Nephron (organoid): ENCODE measurements around the gene SMG6.

Experiments used
- H3K27ac Mint-ChIP-seq, 3 experiments: 2 replicates each; pipeline ENCODE4 v1.8.0; 2020; ENCODE audit warnings: mixed read lengths in 3 of 3, mild to moderate bottlenecking in 2 of 3, moderate library complexity in 1 of 3
- H3K27me3 Mint-ChIP-seq: 2 replicates; pipeline ENCODE4 v1.8.0; 2021; ENCODE audit warnings: low read depth, mild to moderate bottlenecking, moderate library complexity, mixed read lengths
- H3K36me3 Mint-ChIP-seq: 2 replicates; pipeline ENCODE4 v1.8.0; 2020; ENCODE audit warnings: low read depth, mixed read lengths
- H3K4me1 Mint-ChIP-seq: 2 replicates; pipeline ENCODE4 v1.8.0; 2020; ENCODE audit warnings: mixed read lengths
- H3K4me3 Mint-ChIP-seq, 3 experiments: 2 replicates each; pipeline ENCODE4 v1.8.0; 2020; ENCODE audit warnings: mild to moderate bottlenecking in 3 of 3, mixed read lengths in 3 of 3, moderate library complexity in 2 of 3
- H3K9me3 Mint-ChIP-seq: 2 replicates; pipeline ENCODE4 v1.8.0; 2020; ENCODE audit warnings: mixed read lengths
- CTCF ChIP-seq, 3 experiments: fragments of 200-600 bp; sonication (generic); IDR thresholded peaks; one replicate each; pipeline ENCODE4 v1.5.0; 2021; ENCODE audit warnings: antibody characterized with exemption in 3 of 3; ENCODE audit not compliant: unreplicated experiment in 3 of 3

SMG6 gene

GRCh38 chr17:2211661-2212399 lies 91.8 kb downstream of the SMG6 start:
- Mint-ChIP-seq H3K27me3 (no peaks in the 10 kb centered on the region), H3K4me1 (peaks cover 74% of the 10 kb centered on the region), H3K36me3 (peaks cover 24% of the 10 kb centered on the region), H3K4me3 (no peak overlapping the region), H3K27ac (peak overlapping the region; percentile 98 to 100 (median 98)), H3K9me3 (no peaks in the 10 kb centered on the region)
- TF ChIP-seq CTCF (IDR thresholded peaks at IDR 0.05; ENCODE audit: unreplicated experiment in 3 of 3) = no peak

- Mint-ChIP-seq H3K4me1 (peaks cover 68% of the 10 kb centered on the region), H3K4me3 (no peak overlapping the region), H3K36me3 (peaks cover 21% of the 10 kb centered on the region), H3K27me3 (no peaks in the 10 kb centered on the region), H3K9me3 (no peaks in the 10 kb centered on the region), H3K27ac (peak overlapping the region; percentile 48 to 92 (median 89))
- no peak for TF ChIP-seq CTCF (IDR thresholded peaks at IDR 0.05; ENCODE audit: unreplicated experiment in 3 of 3)
These were observed 92.9 kb downstream of the SMG6 start for GRCh38 chr17:2210726-2211125.

GRCh38 chr17:2207815-2208515 lies 95.6 kb downstream of the SMG6 start:
- Mint-ChIP-seq H3K27me3 (no peaks in the 10 kb centered on the region), H3K27ac (peak overlapping the region; percentile 76 to 89 (median 82)), H3K36me3 (peaks cover 24% of the 10 kb centered on the region), H3K4me3 (no peak overlapping the region), H3K9me3 (no peaks in the 10 kb centered on the region), H3K4me1 (peaks cover 52% of the 10 kb centered on the region)
- no peak for TF ChIP-seq CTCF (IDR thresholded peaks at IDR 0.05; ENCODE audit: unreplicated experiment in 3 of 3)

- H3K27me3 Mint-ChIP-seq = no peaks in the 10 kb centered on the region
- H3K4me1 Mint-ChIP-seq = peaks cover 29% of the 10 kb centered on the region
- peak overlapping the region in 2 of 3 experiments; percentile 10 to 24 for H3K27ac Mint-ChIP-seq
- no peak for TF ChIP-seq CTCF (IDR thresholded peaks at IDR 0.05; ENCODE audit: unreplicated experiment in 3 of 3)
- H3K4me3 Mint-ChIP-seq = no peak overlapping the region
- H3K9me3 Mint-ChIP-seq = no peaks in the 10 kb centered on the region
- H3K36me3 Mint-ChIP-seq = peaks cover 16% of the 10 kb centered on the region
These were observed 99.2 kb downstream of the SMG6 start for GRCh38 chr17:2204393-2204792.

GRCh38 chr17:2203818-2204217 lies 99.8 kb downstream of the SMG6 start:
- Mint-ChIP-seq H3K27me3 (no peaks in the 10 kb centered on the region), H3K4me3 (no peak overlapping the region), H3K4me1 (peaks cover 32% of the 10 kb centered on the region), H3K27ac (peak overlapping the region in 2 of 3 experiments; percentile 43 to 68), H3K9me3 (no peaks in the 10 kb centered on the region), H3K36me3 (peaks cover 15% of the 10 kb centered on the region)
- no peak for TF ChIP-seq CTCF (IDR thresholded peaks at IDR 0.05; ENCODE audit: unreplicated experiment in 3 of 3)
